ENCODE results near the gene PDLIM1. TPM values are rescaled to one million over a fixed set of nuclear protein-coding genes. Genes with fewer than 3 reads are reported as not detected.
A peak's percentile ranks its signal among the peaks of the same experiment; 100 is the strongest.

PDLIM1 gene
- total and polyA plus RNA-seq, 12 donors, result 0.89 to 63.3 (median 31.2) TPM

DNA sequence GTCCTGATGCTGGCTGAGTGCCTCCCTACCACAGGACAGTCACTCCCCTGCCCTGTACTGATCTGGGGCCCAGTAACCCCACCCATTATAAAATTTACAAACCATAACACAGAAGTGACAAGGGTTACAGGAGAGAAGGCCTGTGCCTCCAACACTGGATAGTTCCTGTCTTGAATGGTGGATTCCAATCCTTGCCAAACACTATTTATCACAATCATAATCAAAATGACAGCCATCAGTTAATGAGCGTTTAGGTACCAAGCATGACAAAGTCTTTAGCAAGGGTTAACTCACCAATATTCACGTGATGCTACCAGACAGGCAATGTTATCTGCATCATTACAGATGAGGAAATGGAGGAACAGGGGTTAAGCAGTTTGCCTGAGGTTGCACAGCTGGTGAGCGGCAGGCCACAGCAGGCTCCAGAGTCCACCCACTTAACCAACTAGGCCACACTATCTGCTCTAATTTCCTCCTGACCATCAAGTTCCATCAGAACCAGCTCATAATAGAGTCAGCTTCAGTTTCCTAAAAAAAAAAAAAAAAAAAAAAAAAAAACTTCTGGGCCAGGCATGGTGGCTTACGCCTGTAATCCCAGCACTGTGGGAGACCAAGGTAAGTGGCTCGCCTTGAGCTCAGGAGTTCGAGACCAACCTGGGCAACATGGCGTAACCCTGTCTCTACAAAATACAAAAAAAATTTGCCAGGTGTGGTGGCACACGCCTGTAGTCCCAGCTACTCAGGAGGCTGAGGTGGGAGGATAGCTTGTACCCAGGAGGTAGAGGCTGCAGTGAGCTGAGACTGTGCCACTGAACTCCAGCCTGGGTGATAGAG is 14.2 kb downstream of the PDLIM1 start:
- no peaks in the 10 kb centered on the region for H3K9me3 ChIP-seq (replicated peaks in 1 of 3)
- H3K4me1 ChIP-seq (replicated peaks in 1 of 2), result peaks cover 4 to 7% of the 10 kb centered on the region in 2 donors
- H3K36me3 ChIP-seq (replicated peaks in 1 of 2), result no peaks in the 10 kb centered on the region
- 81 to 86% (median 84%) methylated on average over 8 of the region's 8 CpGs for WGBS, 4 donors
- no peak overlapping the region for H3K4me3 ChIP-seq
- H3K27me3 ChIP-seq, result no peaks in the 10 kb centered on the region
- peak overlapping the region in 2 of 5 donors; percentile 19 to 69 for H3K27ac ChIP-seq
- TF ChIP-seq, protein P1, sequence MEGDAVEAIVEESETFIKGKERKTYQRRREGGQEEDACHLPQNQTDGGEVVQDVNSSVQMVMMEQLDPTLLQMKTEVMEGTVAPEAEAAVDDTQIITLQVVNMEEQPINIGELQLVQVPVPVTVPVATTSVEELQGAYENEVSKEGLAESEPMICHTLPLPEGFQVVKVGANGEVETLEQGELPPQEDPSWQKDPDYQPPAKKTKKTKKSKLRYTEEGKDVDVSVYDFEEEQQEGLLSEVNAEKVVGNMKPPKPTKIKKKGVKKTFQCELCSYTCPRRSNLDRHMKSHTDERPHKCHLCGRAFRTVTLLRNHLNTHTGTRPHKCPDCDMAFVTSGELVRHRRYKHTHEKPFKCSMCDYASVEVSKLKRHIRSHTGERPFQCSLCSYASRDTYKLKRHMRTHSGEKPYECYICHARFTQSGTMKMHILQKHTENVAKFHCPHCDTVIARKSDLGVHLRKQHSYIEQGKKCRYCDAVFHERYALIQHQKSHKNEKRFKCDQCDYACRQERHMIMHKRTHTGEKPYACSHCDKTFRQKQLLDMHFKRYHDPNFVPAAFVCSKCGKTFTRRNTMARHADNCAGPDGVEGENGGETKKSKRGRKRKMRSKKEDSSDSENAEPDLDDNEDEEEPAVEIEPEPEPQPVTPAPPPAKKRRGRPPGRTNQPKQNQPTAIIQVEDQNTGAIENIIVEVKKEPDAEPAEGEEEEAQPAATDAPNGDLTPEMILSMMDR (IDR thresholded peaks at IDR 0.05), result no peak
- TF ChIP-seq POLR2A (IDR thresholded peaks at IDR 0.05), result no peak
- intact Hi-C loops (cut with DNase I), result no loop called here
- no peak for DNase-seq

DNA sequence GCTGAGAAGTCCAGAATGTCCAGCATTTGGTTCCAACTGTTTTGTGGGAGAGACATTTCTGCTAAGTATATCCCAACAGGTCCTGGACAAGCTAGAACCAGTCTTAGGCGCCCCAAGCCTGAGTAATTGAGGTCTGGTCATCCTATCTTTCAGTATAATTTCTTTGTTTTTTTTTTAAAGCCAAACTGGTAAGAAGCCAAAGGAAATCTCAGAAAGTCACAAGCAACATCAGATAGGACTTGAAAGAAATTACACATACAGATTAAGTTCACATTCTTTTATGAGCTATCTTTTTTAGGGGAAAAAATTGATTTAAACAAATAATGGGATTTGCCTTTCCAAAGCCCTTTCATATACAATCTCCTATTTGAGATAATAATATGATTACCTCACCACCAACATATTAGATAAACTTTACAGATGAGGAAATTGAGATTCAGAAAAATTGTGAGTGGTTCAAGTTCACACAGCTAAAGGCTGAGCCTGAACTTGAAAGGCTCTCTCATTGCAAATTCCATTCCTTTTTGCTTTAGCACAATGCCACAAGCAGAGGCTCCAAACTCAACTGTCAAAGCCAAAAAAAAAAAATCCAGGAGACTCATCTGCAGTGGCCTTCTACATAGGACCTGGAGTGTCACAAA is 15.0 kb downstream of the PDLIM1 start:
- whole genome bisulfite sequencing, 4 donors, result 59 to 78% (median 69%) methylated on average over 1 of the region's 1 CpG
- DNase-seq, result peak in 1 of 7 donors; percentile 4
- Histone ChIP-seq H3K4me3 (no peak overlapping the region), H3K27me3 (no peaks in the 10 kb centered on the region), H3K27ac (peak overlapping the region in 2 of 5 donors; percentile 57 to 69), H3K4me1 (replicated peaks in 1 of 2) (peaks cover 4 to 7% of the 10 kb centered on the region in 2 donors), H3K9me3 (replicated peaks in 1 of 3) (no peaks in the 10 kb centered on the region), H3K36me3 (replicated peaks in 1 of 2) (no peaks in the 10 kb centered on the region)
- intact Hi-C loops (cut with DNase I), result no loop called here
- TF ChIP-seq POLR2A (IDR thresholded peaks at IDR 0.05), result no peak
- TF ChIP-seq, protein P1 (IDR thresholded peaks at IDR 0.05), result no peak

DNA sequence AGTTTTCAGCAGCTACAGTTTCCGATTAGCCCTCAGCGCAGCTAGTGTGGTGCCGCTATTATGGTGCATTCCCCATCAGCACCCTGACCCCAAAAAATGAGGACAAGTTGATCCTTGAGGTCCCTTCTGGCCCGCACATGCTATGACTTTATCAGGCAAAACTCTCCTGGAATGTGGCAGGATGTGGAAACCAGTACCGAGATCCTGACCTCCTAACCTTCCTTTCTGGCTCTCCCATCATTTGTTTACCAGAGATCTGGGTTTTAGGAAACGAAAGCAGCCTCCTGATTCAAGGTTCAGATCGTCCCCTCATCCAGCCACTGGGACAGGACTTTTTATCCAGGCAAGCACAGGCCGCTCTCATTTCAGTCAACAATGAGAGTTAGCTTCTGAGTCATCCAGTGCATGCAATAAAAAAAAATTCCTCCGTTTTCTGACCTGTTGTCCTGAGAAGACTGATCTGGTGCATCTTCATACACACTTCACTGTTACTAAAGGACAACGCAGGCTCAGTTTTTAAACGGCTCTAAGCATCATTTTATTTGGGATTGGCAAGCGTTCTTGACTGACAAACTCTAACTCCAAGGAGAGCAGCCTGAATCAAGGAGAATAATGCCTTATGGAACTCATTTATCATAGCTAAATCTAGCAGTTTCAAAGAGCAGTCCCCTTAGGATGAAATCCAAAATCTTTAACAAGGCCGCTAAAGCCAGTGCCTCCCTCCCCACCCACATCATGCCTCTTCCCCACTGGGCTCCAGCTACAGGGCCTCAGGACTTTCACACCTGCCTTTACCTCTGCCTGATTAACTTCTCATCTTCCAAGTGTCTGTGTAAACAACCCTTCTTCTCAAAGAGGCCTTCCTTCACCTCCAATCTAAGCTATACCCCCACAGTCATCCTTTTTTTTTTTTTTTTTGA is 17.1 kb downstream of the PDLIM1 start:
- intact Hi-C loops (cut with DNase I), result no loop called here
- Histone ChIP-seq H3K36me3 (replicated peaks in 1 of 2) (no peaks in the 10 kb centered on the region), H3K4me3 (no peak overlapping the region)

More for the DNA sequence above, 17.1 kb downstream of the PDLIM1 start:
- peak in 6 of 7 donors; percentile 46 to 78 (median 54) for DNase-seq
- 41 to 55% (median 50%) methylated on average over 10 to 13 of the region's 13 CpGs for WGBS, 4 donors
- Histone ChIP-seq H3K27me3 (no peaks in the 10 kb centered on the region), H3K27ac (peak overlapping the region in 3 of 5 donors; percentile 37 to 71 (median 67)), H3K4me1 (replicated peaks in 1 of 2) (peaks cover 4 to 7% of the 10 kb centered on the region in 2 donors), H3K9me3 (replicated peaks in 1 of 3) (no peaks in the 10 kb centered on the region)
- TF ChIP-seq, protein P1 (IDR thresholded peaks at IDR 0.05), result peak in 1 of 6 experiments; percentile 6
- TF ChIP-seq POLR2A (IDR thresholded peaks at IDR 0.05), result no peak

All from adrenal gland (tissue), 12 donors.